LNCaP clone FGC (cell line): Measurements from ENCODE around the gene EPM2A.

Source experiments
- DNase-seq: peaks from one replicate; pipeline ENCODE4 v3.0.0-alpha.2; 2011; ENCODE audit warnings: low read depth
- H3K4me3 ChIP-seq: 2 replicates; pipeline ENCODE4 v1.5.1; 2011; ENCODE audit warnings: mild to moderate bottlenecking, low read depth, low read length, control low read depth
- TF ChIP-seq, protein P1 (sequence below): IDR thresholded peaks from 2 replicates; pipeline ENCODE4 v1.5.1; 2012; ENCODE audit warnings: mild to moderate bottlenecking; ENCODE audit not compliant: control insufficient read depth, insufficient read depth; ENCODE audit errors: extremely low read depth

EPM2A gene

GRCh38 chr6:145660676-145661075, 74.6 kb downstream of the EPM2A start:
- DNase-seq = no peak
- TF ChIP-seq, protein P1, sequence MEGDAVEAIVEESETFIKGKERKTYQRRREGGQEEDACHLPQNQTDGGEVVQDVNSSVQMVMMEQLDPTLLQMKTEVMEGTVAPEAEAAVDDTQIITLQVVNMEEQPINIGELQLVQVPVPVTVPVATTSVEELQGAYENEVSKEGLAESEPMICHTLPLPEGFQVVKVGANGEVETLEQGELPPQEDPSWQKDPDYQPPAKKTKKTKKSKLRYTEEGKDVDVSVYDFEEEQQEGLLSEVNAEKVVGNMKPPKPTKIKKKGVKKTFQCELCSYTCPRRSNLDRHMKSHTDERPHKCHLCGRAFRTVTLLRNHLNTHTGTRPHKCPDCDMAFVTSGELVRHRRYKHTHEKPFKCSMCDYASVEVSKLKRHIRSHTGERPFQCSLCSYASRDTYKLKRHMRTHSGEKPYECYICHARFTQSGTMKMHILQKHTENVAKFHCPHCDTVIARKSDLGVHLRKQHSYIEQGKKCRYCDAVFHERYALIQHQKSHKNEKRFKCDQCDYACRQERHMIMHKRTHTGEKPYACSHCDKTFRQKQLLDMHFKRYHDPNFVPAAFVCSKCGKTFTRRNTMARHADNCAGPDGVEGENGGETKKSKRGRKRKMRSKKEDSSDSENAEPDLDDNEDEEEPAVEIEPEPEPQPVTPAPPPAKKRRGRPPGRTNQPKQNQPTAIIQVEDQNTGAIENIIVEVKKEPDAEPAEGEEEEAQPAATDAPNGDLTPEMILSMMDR = no peak
- no peak overlapping the region for H3K4me3 ChIP-seq

- no peak for DNase-seq
- H3K4me3 ChIP-seq = no peak overlapping the region
- TF ChIP-seq, protein P1 = no peak
Observed at GRCh38 chr6:145656128-145656527, 79.2 kb downstream of the EPM2A start.

GRCh38 chr6:145652572-145652971, 82.7 kb downstream of the EPM2A start:
- DNase-seq = no peak
- H3K4me3 ChIP-seq = no peak overlapping the region
- TF ChIP-seq, protein P1 = no peak

DNA sequence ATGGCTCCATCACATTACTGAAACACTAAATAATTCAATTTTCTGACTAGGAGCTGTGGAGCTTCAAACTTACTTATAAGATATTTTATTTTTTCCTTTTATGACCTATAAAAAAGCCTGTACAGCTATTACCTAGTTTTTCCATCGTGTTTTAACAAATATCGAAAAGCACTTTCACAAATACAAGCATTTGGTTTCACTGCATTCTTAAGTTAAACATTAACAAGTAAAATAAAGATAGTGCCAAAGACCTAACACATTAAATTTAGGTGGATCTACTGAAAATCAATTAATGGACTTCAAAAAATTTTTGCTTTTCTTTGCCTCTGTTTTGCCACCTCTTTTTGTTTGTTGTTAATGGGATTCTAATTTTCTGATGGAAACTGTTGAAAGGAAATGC, 83.3 kb downstream of the EPM2A start:
- TF ChIP-seq, protein P1 = no peak
- no peak overlapping the region for H3K4me3 ChIP-seq
- DNase-seq = no peak

DNA sequence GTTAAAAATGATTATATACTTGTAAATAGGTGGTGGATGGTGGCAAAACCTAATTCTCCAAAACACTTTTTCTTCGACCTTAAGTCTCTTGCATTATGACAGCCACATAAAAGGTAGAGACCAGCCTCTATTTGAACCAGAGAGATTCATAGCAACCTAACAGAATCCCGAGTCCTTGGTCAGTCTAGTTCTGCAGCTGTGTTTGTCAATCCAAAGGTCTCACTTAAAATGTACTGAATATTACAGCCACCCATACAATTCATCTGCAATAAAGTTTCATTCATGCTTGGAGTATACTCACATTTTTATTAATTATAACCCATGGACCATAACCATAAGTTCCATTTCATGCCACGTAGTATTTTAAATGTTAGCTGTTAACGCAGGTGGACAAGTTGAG, 87.2 kb downstream of the EPM2A start:
- H3K4me3 ChIP-seq = no peak overlapping the region
- no peak for DNase-seq
- TF ChIP-seq, protein P1 = no peak

DNA sequence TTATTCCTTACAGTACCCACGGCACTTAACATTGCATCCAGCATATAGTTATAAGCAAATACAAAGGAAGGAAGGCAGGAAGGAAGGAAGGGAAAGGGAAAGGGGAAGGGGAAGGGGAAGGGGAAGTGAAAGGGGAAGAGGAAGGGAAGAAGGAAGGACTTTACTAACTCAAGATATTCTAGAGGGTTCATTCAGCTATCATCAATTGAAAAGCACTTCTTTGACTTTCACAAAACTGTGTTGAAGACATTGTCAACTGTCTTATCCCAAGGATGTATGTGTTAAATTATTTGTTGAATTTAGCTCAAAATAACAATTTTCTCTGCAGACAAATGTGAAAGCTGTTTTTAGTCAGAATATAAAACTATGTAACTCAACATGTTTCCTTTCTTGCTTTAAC, 87.7 kb downstream of the EPM2A start:
- TF ChIP-seq, protein P1 = no peak
- no peak overlapping the region for H3K4me3 ChIP-seq
- no peak for DNase-seq

DNA sequence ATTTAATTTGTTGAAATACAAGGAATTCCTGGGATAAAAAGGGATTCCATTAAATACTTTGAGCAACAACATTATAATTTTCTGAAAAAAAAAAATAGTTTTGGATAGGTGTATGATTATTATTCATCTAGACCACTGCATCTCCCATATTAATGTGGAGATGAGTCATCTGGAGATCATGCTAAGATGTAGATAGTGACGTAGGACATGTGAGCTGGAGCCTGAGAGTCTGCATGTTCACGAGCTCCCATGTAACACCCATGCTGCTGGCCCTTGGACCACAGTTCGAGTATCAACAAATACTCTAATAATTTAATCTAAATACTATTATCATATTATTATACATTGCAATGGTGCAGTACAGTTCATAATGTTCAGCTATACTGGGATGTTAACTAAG, 91.6 kb downstream of the EPM2A start:
- TF ChIP-seq, protein P1 = no peak
- DNase-seq = no peak
- no peak overlapping the region for H3K4me3 ChIP-seq
